Adipocyte (in vitro differentiated cells): ENCODE data around the gene RTN4IP1.
A peak's percentile ranks its signal among the peaks of the same experiment; 100 is the strongest.
"Not testable (repeated sequence)": the region's sequence is repeated elsewhere in the genome, so short reads cannot be mapped to it uniquely, and the experiment has no call there.

Source experiments
- DNase-seq: peaks from one replicate; pipeline ENCODE4 v3.0.0-alpha.2; 2015; ENCODE audit warnings: low read depth
- H3K27me3 ChIP-seq: replicated peaks from 2 replicates; pipeline ENCODE4 v1.7.0; 2013; ENCODE audit warnings: mild to moderate bottlenecking, low read length, moderate library complexity; ENCODE audit not compliant: control insufficient read depth, insufficient read depth
- H3K36me3 ChIP-seq: 2 replicates; pipeline ENCODE4 v1.7.0; 2013; ENCODE audit warnings: low read length, mild to moderate bottlenecking, moderate library complexity; ENCODE audit not compliant: control insufficient read depth, insufficient read depth, severe bottlenecking
- H3K4me1 ChIP-seq: 2 replicates; pipeline ENCODE4 v1.7.0; 2013; ENCODE audit warnings: mild to moderate bottlenecking, low read length, moderate library complexity; ENCODE audit not compliant: control insufficient read depth, insufficient read depth
- H3K4me3 ChIP-seq: 2 replicates; pipeline ENCODE4 v1.7.0; 2013; ENCODE audit warnings: mild to moderate bottlenecking, low read length, moderate library complexity
- H3K9ac ChIP-seq: 2 replicates; pipeline ENCODE4 v1.7.0; 2013; ENCODE audit warnings: mild to moderate bottlenecking, low read length, moderate library complexity
- H3K9me3 ChIP-seq: 2 replicates; pipeline ENCODE4 v1.7.0; 2013; ENCODE audit warnings: mild to moderate bottlenecking, low read length, moderate library complexity; ENCODE audit not compliant: control insufficient read depth

RTN4IP1 gene

DNA sequence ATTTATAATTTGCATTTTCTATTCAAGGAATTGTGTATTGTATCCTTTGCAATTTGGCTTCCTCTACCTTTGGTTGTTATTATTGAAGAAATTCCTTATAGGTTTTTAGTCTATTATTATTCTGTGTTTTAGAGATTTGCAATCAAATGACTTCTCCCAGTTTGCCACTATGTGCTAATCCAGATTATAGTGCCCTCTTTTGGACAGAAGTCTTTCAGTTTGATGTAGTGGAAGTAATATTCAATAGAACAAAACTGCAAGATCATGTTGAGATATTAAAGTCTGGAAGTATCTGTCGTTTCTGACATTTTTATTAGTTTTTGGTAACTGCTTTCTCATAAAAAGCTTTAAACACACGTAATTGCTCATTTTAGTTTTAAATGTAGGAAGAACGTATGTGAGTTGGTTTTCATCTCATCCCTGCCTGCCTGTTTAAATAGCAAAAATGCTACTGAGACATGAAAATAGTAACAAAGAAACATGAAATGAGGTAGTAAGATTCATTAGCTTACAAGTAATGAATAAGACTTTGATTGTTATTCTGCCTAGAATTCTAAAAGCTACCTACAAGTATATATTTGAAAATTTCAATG lies 72.8 kb downstream of the RTN4IP1 start:
- no peak overlapping the region for H3K4me3 ChIP-seq
- no peak overlapping the region for H3K9ac ChIP-seq
- no peaks in the 10 kb centered on the region for H3K27me3 ChIP-seq
- peak; percentile 59 for DNase-seq
- no peaks in the 10 kb centered on the region for H3K9me3 ChIP-seq
- H3K4me1 ChIP-seq, result peaks cover 17% of the 10 kb centered on the region
- H3K36me3 ChIP-seq, result peaks cover 55% of the 10 kb centered on the region

DNA sequence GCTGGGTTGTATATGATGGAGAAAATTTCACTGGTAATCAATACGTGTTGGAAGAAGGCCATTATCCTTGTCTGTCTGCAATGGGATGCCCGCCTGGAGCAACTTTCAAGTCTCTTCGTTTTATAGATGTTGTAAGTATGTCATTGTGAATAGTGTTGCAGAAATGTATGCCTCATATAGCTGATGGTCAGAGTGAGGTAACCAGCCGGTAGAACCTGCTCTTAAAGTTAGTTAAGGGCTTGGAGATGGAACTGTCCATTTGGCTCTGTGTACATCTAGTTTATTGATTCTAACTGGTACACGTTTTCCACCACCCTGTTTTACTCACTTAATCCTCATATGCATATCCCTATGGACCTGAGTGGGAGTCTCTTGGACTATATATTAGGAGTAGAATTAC lies 73.5 kb downstream of the RTN4IP1 start:
- no peak for DNase-seq
- H3K4me1 ChIP-seq, result peaks cover 11% of the 10 kb centered on the region
- H3K9ac ChIP-seq, result no peak overlapping the region
- H3K9me3 ChIP-seq, result no peaks in the 10 kb centered on the region
- H3K36me3 ChIP-seq, result peaks cover 61% of the 10 kb centered on the region
- no peaks in the 10 kb centered on the region for H3K27me3 ChIP-seq
- H3K4me3 ChIP-seq, result no peak overlapping the region

GRCh38 chr6:106553440-106553839 lies 75.9 kb downstream of the RTN4IP1 start:
- Histone ChIP-seq H3K36me3 (peaks cover 43% of the 10 kb centered on the region), H3K4me3 (no peak overlapping the region), H3K4me1 (peaks cover 11% of the 10 kb centered on the region), H3K9ac (no peak overlapping the region), H3K9me3 (no peaks in the 10 kb centered on the region), H3K27me3 (no peaks in the 10 kb centered on the region)
- DNase-seq, result no peak

GRCh38 chr6:106551155-106551554 lies 78.1 kb downstream of the RTN4IP1 start:
- H3K36me3 ChIP-seq, result peaks cover 41% of the 10 kb centered on the region
- peaks cover 23% of the 10 kb centered on the region for H3K4me1 ChIP-seq
- H3K9ac ChIP-seq, result no peak overlapping the region
- H3K4me3 ChIP-seq, result no peak overlapping the region
- no peaks in the 10 kb centered on the region for H3K9me3 ChIP-seq
- no peak for DNase-seq
- H3K27me3 ChIP-seq, result no peaks in the 10 kb centered on the region

DNA sequence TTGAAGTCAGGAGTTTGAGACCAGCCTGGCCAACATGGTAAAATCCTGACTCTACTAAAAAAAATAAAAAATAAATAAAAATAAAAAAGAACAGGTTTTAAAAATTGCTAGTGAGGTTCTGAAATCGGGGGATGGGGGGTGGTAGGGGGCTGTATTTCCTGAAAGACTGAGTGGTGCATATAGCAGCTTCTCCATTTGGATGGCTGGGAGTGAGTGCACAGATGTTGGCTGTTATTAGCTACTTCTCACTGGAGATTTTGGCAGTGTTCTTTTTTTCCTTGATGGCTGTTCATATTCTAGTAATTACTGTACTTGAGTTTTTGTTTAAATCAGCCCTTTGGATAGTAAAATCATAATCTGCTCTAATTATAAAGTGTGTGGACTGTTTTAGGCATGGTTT lies 79.8 kb downstream of the RTN4IP1 start:
- Histone ChIP-seq H3K4me3 (no peak overlapping the region), H3K9ac (no peak overlapping the region), H3K4me1 (peaks cover 37% of the 10 kb centered on the region), H3K36me3 (peaks cover 35% of the 10 kb centered on the region), H3K27me3 (no peaks in the 10 kb centered on the region), H3K9me3 (no peaks in the 10 kb centered on the region)
- no peak for DNase-seq

DNA sequence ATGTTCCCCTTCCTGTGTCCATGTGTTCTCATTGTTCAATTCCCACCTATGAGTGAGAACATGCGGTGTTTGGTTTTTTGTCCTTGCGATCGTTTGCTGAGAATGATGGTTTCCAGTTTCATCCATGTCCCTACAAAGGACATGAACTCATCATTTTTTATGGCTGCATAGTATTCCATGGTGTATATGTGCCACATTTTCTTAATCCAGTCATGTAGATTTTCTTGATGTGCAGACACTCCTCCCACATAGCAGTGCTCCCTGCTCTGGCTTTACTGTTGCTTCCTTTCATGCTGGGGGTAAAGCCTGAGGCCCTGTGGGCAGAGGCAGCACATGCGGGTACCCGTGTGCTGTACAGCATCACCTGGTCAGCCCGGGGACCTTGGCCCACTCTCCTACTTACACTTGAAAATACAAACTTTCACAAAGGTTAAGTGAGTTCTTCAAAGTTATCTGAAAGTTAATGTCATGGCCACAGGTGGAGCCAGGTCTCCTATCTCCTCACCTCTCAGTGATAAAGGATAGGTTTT lies 80.3 kb downstream of the RTN4IP1 start:
- not testable (repeated sequence) for H3K27me3 ChIP-seq, H3K9me3 ChIP-seq, H3K9ac ChIP-seq, H3K4me3 ChIP-seq, DNase-seq
- Histone ChIP-seq H3K4me1 (peaks cover 37% of the 10 kb centered on the region), H3K36me3 (peaks cover 35% of the 10 kb centered on the region)

DNA sequence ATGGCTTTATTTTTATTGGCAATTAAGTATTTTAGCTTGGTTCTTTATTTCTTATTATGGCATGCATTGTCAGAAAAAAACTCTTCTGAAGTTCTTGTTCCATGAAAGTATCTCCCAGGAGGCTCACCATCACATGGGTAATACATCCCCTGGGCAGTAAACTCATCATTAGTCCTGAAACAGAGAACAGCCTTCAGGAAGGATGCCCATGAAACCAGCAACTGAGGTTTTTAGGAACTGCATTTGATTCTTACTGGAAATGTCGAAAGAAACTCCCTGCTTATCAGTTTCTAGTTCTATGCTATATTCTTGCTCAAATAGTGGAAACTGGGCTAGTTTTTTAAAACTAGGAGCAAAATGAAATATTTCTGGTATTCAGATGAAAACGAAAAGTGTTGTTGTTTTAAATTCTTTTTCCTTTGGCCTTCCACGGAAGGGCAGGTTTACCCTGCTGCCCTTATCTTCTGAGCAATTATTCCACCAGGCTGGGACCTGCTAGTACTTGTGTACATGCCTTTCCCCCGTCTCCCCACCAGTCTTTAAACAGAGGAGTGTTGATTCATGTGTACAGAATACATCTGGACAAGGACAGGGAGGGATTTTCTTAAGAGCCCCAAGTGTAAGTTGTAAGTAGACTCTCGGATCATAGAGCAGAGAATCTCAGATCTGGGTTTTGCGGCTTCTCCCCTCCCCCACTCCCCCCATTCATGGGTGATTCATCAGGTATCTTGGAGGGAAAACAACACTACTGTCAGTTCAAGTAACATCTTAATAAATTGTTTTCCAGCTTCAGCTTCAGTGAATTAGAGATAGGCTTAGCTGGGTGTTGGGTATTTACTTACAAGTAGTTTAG lies 81.5 kb downstream of the RTN4IP1 start:
- peak; percentile 36 for DNase-seq
- Histone ChIP-seq H3K4me3 (no peak overlapping the region), H3K9ac (peak overlapping the region; percentile 8), H3K36me3 (peaks cover 33% of the 10 kb centered on the region), H3K4me1 (peaks cover 37% of the 10 kb centered on the region), H3K9me3 (no peaks in the 10 kb centered on the region), H3K27me3 (no peaks in the 10 kb centered on the region)

DNA sequence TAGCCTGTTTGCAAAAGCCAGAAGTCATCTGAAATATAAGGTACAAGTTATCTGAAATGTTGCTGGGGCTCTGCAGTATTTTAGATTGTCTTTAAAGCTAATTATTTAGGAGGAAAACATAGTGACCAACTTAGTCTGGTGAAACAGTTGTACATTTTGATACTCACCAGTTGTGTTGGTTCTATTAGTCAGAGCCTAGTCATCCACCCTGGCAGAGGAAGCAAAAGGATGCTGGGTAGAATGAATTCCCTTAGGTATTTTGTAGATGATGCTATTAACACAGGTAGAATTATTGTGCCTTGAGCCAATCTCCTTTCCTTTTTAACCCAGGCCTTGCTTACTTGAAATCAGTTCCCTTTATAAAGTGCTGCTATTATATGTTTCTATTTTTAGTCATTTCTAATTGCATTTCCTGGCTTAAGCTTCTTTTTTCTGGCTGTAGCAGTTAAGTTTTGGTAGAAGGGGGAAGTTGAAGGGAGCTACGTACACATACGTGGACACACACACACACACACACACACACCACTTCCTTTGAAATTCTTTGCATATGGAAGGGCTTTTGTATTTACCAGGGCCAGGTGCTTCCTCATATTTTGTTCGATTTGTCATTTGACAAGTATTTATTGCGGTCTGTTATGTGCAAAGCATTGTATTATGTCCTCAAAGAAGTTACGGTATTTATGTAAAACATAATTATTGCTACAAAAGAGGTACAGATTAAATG lies 82.4 kb downstream of the RTN4IP1 start:
- no peaks in the 10 kb centered on the region for H3K27me3 ChIP-seq
- DNase-seq, result peak; percentile 61
- peaks cover 31% of the 10 kb centered on the region for H3K36me3 ChIP-seq
- peak overlapping the region; percentile 42 for H3K4me3 ChIP-seq
- no peaks in the 10 kb centered on the region for H3K9me3 ChIP-seq
- peak overlapping the region; percentile 57 for H3K9ac ChIP-seq
- peaks cover 37% of the 10 kb centered on the region for H3K4me1 ChIP-seq

DNA sequence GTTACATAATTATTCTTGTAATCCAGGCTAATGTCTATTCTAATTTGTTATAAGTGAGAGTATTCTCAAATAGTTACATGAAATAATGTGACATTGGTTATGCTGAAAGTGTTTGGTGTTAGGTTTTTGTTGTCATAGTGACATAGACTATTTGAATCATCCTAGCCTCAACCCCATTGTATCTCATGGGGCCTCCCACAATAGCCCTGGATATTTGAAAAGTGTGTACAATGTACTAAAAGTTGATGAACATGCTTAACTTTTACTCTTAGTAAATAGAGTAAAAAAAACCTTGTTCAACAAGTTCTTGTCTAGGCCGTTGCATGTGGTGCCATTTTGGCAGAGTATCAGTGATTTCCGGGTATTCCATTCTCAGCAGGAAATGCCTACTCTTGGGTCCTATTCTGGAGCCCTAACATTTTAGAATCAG lies 83.0 kb downstream of the RTN4IP1 start:
- Histone ChIP-seq H3K4me3 (peak overlapping the region; percentile 42), H3K36me3 (peaks cover 31% of the 10 kb centered on the region), H3K9me3 (no peaks in the 10 kb centered on the region), H3K4me1 (peaks cover 42% of the 10 kb centered on the region), H3K9ac (peak overlapping the region; percentile 57), H3K27me3 (no peaks in the 10 kb centered on the region)
- no peak for DNase-seq

GRCh38 chr6:106540907-106541306 lies 88.4 kb downstream of the RTN4IP1 start:
- Histone ChIP-seq H3K4me3 (peak overlapping the region; percentile 54), H3K36me3 (peaks cover 43% of the 10 kb centered on the region), H3K27me3 (no peaks in the 10 kb centered on the region), H3K4me1 (peaks cover 42% of the 10 kb centered on the region), H3K9me3 (no peaks in the 10 kb centered on the region), H3K9ac (peak overlapping the region; percentile 77)
- peak; percentile 61 for DNase-seq

- Histone ChIP-seq H3K27me3 (no peaks in the 10 kb centered on the region), H3K4me1 (peaks cover 38% of the 10 kb centered on the region), H3K36me3 (peaks cover 43% of the 10 kb centered on the region), H3K4me3 (no peak overlapping the region), H3K9ac (peak overlapping the region; percentile 77), H3K9me3 (no peaks in the 10 kb centered on the region)
- no peak for DNase-seq
Measured at GRCh38 chr6:106540432-106540831, 88.9 kb downstream of the RTN4IP1 start.
